Thoracic aorta (tissue), 2 donors: Measurements from ENCODE around the gene RNF167. TPM values are rescaled to one million over a fixed set of nuclear protein-coding genes. Genes with fewer than 3 reads are reported as not detected.
A peak's percentile ranks its signal among the peaks of the same experiment; 100 is the strongest.

Experiments used
- ATAC-seq: fragments of 150-250 bp; one replicate; pipeline ENCODE4 v1.8.0; 2017; ENCODE audit warnings: low read depth; ENCODE audit not compliant: insufficient number of reproducible peaks, low FRiP score
- DNase-seq: peaks from one replicate; pipeline ENCODE4 v3.0.0-alpha.2; 2020; ENCODE audit warnings: low spot score
- H3K27ac ChIP-seq, 2 donors: fragments of 200-600 bp; sonication (generic); 1 replicate in 1 of 2; 2 replicates in 1 of 2; pipeline ENCODE4 v1.5.1; 2016; ENCODE audit warnings: mild to moderate bottlenecking in 2 of 2, moderate library complexity in 2 of 2
- H3K27me3 ChIP-seq: fragments of 200-600 bp; sonication (generic); replicated peaks from 2 replicates; pipeline ENCODE4 v1.6.0; 2016; ENCODE audit warnings: mild to moderate bottlenecking; ENCODE audit not compliant: insufficient read depth
- H3K36me3 ChIP-seq: fragments of 200-600 bp; sonication (generic); one replicate; pipeline ENCODE4 v1.5.1; 2016
- H3K4me1 ChIP-seq, 2 donors: fragments of 200-600 bp; sonication (generic); 1 replicate in 1 of 2; 2 replicates in 1 of 2; pipeline versions ENCODE4 v1.5.1 to v1.6.0; 2016; ENCODE audit warnings: low read depth in 2 of 2, mild to moderate bottlenecking in 1 of 2; ENCODE audit not compliant: control insufficient read depth in 1 of 2
- H3K4me3 ChIP-seq: fragments of 200-600 bp; sonication (generic); 2 replicates; pipeline ENCODE4 v1.5.1; 2016; ENCODE audit warnings: mild to moderate bottlenecking
- H3K9me3 ChIP-seq: fragments of 200-600 bp; sonication (generic); 2 replicates; pipeline ENCODE4 v1.5.1; 2016
- total RNA-seq, 2 donors: library from RNA; depleted of rRNA; stranded (reverse); fragments of >200 nt; gene quantifications; one replicate each; pipeline versions ENCODE4 v1.1.0 to v1.2.3, GENCODE V29; 2016
- TF ChIP-seq, protein P1 (sequence below): fragments of 200-600 bp; sonication (generic); IDR thresholded peaks from one replicate; pipeline ENCODE4 v1.5.1; 2019; ENCODE audit warnings: antibody characterized with exemption

RNF167 gene
- total RNA-seq, 2 donors from 2014 or later = 32.4 to 38.3 TPM

DNA sequence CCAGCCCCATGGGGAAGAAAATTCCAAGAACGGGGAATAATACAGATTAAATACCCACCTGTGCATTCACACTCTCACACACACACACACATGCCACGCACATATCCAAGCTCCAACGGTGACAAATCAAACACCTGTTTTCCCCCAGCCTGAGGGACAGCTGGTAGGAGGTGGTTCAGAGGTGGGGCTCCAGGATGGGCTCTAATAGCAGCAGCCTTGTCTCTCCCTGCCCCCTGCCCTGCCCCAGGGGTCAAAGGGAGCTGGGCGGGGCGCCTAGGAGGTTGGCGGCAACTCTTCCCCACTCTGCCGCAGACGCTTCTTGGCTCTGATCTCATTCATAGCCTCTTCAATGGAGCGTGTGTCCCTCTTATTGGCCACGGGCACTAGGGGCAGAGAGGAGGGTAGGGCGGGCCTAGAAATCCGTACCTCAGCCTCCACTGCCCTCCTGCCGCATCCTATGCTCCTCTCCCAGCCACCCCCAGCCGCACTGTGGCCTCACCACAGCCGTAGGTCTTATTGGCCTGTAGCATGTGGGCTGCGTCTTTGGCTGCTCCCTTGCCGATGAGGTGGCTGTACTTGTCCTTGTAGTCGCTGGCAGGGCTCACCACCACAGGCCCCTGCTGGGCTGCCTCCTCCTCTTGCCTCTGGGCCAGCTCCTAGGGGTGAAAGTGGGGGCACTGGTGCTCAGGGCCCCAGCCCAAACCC, 19.3 kb downstream of the RNF167 start:
- H3K4me3 ChIP-seq = no peak overlapping the region
- no peaks in the 10 kb centered on the region for H3K27me3 ChIP-seq
- H3K27ac ChIP-seq = no peak overlapping the region
- DNase-seq = no peak
- TF ChIP-seq, protein P1, sequence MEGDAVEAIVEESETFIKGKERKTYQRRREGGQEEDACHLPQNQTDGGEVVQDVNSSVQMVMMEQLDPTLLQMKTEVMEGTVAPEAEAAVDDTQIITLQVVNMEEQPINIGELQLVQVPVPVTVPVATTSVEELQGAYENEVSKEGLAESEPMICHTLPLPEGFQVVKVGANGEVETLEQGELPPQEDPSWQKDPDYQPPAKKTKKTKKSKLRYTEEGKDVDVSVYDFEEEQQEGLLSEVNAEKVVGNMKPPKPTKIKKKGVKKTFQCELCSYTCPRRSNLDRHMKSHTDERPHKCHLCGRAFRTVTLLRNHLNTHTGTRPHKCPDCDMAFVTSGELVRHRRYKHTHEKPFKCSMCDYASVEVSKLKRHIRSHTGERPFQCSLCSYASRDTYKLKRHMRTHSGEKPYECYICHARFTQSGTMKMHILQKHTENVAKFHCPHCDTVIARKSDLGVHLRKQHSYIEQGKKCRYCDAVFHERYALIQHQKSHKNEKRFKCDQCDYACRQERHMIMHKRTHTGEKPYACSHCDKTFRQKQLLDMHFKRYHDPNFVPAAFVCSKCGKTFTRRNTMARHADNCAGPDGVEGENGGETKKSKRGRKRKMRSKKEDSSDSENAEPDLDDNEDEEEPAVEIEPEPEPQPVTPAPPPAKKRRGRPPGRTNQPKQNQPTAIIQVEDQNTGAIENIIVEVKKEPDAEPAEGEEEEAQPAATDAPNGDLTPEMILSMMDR = no peak
- ATAC-seq = no peak
- H3K36me3 ChIP-seq = peaks cover 23% of the 10 kb centered on the region
- no peaks in the 10 kb centered on the region for H3K4me1 ChIP-seq
- no peaks in the 10 kb centered on the region for H3K9me3 ChIP-seq

DNA sequence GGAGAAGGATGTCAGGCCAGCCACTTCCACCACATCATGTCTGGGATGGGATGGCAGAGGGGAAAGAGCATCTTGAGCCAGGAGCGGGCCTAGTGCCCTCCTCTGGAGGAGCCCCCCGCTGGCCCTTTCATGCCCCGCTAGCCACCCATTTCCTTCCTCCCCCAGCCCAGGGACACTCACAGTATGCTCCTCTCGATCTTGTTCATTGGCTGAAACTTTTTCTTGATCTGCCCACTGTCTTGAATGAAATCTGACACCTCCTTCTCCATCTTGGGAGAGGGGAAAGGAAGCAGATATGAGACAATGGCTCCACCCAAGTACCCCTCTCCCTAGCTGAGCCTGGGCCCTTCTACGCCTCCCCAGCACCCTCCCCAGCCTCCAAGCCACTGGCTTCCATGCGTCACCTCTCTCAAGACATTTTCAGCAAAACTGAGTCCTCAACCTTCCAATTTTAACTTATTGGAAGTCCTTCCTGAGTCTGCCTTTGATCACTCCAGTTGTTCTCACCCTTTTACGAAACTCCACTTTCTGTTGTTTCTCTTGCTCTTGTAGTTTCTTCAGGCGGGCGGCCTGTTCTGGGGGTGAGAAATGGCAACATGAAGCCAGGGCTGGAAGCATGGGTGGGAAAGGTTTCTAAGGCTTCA, 20.3 kb downstream of the RNF167 start:
- Histone ChIP-seq H3K27ac (no peak overlapping the region), H3K36me3 (peaks cover 23% of the 10 kb centered on the region), H3K27me3 (no peaks in the 10 kb centered on the region), H3K9me3 (no peaks in the 10 kb centered on the region), H3K4me3 (no peak overlapping the region), H3K4me1 (no peaks in the 10 kb centered on the region)
- DNase-seq (no peak), ATAC-seq (no peak)
- TF ChIP-seq, protein P1 = no peak

DNA sequence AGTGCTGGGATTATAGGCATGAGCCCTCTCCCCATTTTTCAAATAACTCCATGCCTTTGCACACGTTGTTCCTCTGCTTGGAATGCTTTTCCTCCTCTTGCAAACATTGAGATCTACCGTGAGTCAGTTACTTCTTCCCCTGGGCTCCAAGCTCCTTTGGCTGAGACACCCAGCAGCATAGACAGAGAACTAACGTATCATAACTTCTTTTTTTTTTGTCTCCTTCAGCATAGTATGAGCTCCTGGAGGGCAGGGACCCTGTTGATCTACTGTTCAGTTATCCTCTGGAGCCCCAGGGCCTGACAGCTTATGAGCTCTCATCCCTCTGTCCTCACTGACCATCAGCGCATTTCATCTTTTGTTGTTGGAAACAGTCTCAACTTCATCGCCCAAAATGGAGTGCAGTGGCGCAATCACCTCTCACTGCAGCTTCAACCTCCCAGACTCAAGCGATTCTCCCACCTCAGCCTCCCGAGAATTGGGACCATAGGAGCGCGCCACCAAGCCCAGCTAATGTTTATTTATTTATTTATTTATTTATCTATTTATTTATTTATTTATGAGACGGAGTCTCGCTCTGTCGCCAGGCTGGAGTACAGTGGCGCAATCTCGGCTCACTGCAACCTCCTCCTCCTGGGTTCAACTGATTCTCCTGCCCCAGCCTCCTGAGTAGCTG, 25.4 kb downstream of the RNF167 start:
- no peak for ATAC-seq
- no peak for DNase-seq
- peaks cover 17% of the 10 kb centered on the region for H3K36me3 ChIP-seq
- TF ChIP-seq, protein P1 = no peak
- H3K9me3 ChIP-seq = no peaks in the 10 kb centered on the region
- peak overlapping the region; percentile 89 for H3K4me3 ChIP-seq
- no peaks in the 10 kb centered on the region for H3K27me3 ChIP-seq
- peaks cover 13 to 33% of the 10 kb centered on the region in 2 donors for H3K4me1 ChIP-seq
- H3K27ac ChIP-seq = no peak overlapping the region

- Histone ChIP-seq H3K9me3 (no peaks in the 10 kb centered on the region), H3K27me3 (no peaks in the 10 kb centered on the region), H3K4me1 (peaks cover 13 to 33% of the 10 kb centered on the region in 2 donors), H3K36me3 (peaks cover 12% of the 10 kb centered on the region), H3K27ac (peak overlapping the region; percentile 94 to 95), H3K4me3 (peak overlapping the region; percentile 89)
- ATAC-seq = peak; percentile 93
- DNase-seq = peak; percentile 96
- TF ChIP-seq, protein P1 = no peak
These were observed 26.9 kb downstream of the RNF167 start for GRCh38 chr17:4966844-4967538.
